GM21619 (cell line): ENCODE results near the gene CDKAL1.
"Not testable (repeated sequence)": the region's sequence is repeated elsewhere in the genome, so short reads cannot be mapped to it uniquely, and the experiment has no call there.

Experiments used
- ATAC-seq: cut with Tn5 transposase; IDR thresholded peaks from one replicate; pipeline ENCODE4 v1.9.1; 2021; ENCODE audit not compliant: unreplicated experiment

The CDKAL1 gene

DNA sequence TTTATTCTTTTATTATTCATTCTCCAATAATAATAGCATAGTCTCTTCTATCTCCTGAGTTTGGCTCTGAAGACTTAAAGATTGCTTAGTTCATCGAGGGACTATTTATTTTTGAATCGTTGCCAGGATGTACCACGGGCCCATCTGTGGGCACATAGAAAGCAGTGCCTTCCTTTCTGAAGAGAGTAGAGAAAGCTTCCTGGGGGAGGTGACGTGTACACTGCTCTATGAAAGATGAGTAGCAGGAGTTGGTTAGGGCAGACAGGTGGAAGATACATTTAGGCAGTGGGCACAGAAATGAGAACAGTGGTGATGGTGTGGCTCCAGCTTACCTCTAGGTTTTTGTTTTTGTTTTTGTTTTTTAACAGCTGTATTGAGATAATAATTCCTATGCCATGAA is 98.4 kb downstream of the CDKAL1 start:
- ATAC-seq = no peak

- no peak for ATAC-seq
Observed at GRCh38 chr6:20633566-20634340, 99.5 kb downstream of the CDKAL1 start.

DNA sequence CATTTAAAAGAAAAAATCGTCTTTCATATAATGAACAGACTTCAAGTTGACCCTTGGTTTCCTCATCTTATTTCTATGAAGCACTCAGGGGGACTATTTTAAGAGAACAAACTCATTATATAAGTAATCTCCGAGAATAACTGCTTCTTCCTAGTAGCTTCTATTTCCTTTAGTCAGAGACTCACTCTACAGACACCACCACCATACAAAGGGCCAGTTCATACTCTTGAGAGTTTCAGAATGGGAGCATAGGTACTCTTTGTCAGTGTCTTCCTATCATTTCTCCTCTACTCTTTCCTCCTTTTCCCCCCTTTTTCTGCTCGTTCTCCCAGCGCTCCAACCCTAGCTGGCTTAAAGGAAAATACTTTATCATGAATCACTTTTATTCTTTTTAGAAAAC is 104.9 kb downstream of the CDKAL1 start:
- no peak for ATAC-seq

DNA sequence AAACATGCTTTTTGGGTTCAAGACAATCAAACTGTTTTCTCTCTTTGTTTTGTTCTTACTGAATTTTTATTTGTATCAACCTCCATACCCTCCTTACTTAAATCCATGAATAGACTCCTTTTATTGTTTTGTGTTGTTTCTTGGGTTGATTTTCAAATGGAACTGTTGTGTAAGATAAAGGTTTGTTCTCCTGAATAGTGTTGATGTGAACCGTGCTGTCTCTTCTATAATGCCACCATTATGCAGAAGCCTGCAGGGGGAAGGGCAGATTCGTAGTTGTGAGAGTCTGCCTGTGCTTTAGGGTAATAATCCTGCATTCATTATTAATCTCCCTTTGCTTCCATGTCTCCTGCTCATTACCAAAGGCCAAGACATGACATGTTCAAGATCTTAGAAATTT is 105.9 kb downstream of the CDKAL1 start:
- ATAC-seq = no peak

GRCh38 chr6:20642441-20642840 is 108.2 kb downstream of the CDKAL1 start:
- ATAC-seq = no peak

DNA sequence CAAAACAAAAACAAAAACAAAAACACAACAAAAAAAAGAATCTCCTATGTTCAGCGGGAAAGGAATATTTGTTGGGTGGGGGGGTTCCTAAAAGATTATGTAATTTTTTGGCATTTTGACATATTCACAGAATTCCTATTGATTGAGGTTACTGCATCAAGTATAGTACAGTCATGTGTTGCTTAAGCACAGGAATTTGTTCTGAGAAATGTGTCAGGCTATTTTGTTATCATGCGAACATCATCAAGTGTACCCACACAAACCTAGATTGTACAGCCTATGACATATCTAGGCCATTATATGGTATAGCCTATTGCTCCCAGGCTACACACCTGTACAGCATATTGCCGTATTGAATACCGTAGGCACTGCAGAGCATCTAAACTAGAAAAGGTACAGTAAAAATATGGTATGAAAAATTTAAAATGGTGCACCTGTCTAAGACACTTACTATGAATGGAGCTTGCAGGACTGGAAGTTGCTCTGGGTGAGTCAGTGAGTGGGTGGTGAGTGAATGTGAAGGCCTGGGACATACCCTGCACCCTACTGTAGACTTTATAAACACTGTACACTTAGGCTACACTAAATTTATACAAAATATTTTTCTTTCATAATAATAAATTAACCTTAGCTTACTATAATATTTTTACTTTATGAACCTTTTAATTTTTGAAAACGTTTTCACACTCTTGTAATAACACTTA is 110.6 kb downstream of the CDKAL1 start:
- no peak for ATAC-seq

DNA sequence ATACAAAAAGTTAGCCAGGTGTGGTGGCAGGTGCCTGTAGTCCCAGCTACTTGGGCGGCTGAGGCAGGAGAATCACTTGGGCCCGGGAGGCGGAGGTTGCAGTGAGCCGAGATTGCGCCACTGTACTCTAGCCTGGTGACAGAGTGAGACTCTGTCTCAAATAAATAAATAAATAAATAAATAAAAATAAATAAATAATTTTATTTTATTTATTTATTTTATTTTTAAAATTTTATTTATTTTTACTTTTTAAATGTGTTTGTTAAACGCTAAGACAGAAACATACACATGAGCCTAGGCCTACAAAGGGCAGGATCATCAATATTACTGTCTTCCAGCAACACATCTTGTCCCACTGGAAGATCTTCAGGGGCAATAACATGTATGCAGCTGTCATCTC is 111.3 kb downstream of the CDKAL1 start:
- not testable (repeated sequence) for ATAC-seq

DNA sequence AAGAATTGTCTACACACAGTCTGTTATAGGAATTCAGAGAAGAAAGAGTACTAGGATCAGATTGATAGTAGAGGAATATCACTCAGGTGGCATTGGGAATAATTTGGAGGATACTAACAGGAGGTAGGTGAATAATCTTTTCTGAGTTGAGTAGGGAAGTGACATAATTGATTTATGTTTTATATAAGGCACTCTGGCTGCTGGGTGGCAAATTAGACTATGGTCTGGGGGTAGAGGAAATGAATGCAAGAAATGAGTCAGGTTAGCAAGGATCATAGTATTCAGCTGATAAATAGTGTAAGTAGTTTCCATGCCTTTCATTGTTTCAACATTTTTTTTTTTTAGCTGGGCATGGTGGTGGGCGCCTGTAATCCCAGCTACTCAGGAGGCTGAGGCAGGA is 113.3 kb downstream of the CDKAL1 start:
- ATAC-seq = no peak

GRCh38 chr6:20649696-20650470 is 115.6 kb downstream of the CDKAL1 start:
- ATAC-seq = not testable (repeated sequence)

DNA sequence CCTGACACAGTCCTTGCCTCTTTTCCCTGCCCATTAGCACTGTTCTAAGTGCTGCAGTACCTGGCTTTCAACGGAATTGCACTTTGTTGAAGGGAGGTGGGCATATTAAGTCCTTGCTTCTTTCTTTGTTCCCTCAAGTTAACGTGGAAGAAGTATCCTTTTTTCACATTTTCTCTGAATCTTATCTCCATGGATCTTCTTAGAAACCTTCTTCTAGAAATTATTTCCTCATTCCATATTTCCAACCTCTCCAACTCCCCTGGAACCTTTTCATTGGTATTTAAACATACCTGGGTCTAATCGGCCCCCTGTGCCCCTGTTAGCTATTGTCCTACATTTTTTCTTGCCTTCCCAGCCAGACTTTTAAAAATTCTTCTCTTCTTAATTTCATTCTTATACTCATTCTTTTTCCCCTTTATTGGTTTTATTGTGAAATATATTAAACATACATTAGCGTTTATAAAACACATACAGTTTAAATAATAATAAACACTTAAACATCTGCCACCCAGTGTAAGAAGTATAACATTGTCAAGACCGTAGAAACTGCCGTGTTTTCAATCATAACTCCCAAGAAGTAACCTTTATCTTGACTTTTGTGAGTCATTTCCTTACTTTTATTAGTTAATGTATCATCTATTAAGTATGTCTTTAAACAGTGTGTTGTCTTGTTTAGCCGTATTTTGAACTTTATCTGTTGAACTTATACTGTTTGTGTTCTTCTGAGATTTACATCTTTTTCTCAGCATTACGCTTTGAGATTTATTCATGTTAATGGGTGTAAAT is 118.2 kb downstream of the CDKAL1 start:
- no peak for ATAC-seq

DNA sequence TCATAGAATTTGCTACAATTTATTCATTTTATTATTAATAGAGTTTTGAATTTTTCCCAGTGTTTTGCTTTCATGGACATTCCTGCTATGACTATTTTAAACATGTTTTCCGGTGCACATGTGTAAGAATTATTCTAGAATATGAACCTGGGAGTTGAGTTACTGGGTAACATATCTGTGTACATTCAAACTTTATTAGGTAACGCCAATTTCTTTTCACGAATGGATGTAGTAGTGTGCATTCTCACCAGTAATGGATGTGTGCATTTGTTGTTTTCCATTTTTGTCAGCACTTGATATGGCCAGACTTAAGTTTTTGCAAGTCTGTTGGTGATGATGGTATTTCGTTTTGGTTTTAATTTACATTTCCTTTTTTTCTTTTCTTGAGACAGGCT is 118.8 kb downstream of the CDKAL1 start:
- ATAC-seq = no peak

DNA sequence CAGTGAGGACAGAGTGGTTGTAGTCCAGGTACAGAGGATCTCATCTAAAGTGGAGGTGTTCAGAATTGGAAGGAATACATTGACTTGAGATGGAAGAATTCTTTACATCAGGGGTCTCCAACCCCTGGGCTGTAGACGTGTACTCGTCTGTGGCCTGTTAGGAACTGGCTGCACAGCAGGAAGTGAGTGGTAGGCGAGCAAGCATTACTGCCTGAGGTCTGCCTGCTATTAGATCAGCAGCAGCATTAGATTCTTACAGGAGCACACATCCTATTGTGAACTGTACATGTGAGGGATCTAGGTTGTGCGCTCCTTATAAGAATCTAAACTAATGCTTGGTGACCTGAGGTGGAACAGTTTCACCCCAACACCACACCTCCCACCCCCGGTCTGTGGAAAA is 121.1 kb downstream of the CDKAL1 start:
- ATAC-seq = no peak

- no peak for ATAC-seq
Observed at GRCh38 chr6:20657274-20657800, 123.1 kb downstream of the CDKAL1 start.

DNA sequence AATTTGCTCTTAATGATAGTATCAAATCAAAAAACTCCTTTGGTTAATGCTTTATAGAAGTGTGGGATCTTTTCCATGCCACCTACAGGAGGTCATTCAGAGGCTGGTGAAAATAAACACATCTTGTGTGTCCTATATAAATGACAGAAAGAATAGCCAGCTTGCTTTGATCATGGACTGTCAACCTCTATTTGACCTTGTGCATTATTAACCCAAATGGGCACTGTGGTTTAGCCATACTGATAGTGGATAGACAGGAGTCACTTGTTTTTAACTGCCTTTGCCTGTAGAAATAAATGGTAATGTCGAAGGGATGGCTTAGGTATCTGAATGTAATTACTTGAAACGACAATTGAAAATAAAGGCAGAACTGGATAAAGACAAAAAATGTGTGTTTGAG is 123.8 kb downstream of the CDKAL1 start:
- ATAC-seq = no peak

DNA sequence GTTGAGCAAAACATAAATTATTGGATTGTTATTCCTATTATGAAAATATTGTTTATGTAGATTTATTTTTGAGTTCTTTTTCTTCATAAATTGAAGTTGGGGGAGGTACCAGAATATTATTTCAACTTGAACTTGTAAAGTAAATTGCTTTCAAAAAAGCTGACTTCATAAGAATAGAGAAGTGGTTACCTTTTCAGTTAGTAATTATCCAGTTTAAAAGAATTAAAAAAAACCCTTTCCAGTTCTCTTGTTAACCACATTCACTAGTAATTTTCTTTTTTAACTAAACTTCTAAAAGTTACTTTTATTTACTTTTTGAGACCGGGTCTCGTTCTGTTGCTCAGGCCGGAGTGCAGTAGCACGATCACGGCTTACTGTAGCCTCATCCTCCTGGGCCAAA is 124.3 kb downstream of the CDKAL1 start:
- no peak for ATAC-seq

DNA sequence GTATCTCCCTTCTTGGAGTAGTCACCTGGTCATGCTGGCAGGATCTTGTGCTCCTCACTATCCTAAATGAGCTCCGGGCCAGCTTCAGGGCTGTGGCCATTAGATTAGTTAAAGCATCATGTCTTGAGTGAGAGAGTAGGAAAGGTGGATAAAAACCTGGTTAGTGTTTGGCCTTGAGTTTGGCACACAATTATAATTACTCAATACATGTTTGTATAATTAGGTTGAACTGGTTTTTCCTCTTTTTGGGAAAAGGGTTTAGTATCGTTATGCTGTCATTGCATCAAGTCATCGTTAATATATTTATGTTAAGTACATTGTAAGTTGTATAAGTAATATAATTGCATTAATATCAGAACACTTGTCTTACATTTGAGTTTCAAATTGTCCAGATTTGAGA is 126.3 kb downstream of the CDKAL1 start:
- no peak for ATAC-seq

- ATAC-seq = no peak
Observed at GRCh38 chr6:20661721-20662120, 127.5 kb downstream of the CDKAL1 start.

DNA sequence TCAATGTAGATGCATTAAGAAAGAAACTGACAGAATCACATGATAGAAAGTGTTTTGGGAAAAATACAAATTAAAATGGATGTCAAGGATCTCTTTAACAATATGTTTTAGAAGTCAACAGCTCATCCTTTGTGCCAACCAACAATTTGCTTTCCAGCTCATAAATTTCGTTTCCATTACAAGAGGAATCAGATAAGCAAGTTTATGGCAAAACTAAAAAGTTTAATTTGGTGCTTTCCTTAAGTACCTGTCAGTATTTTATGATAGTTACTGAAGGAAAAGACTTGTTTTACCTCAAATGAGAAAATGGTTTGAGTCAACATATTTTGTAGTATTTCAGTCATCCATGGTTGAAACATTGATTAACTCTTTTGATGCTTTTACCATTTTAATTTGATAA is 130.0 kb downstream of the CDKAL1 start:
- no peak for ATAC-seq

- no peak for ATAC-seq
Observed at GRCh38 chr6:20665290-20665689, 131.0 kb downstream of the CDKAL1 start.

GRCh38 chr6:20669571-20670314 is 135.5 kb downstream of the CDKAL1 start:
- peak; percentile 96 for ATAC-seq
